Activated naive CD4-positive, alpha-beta T cell treated with anti-CD3 and anti-CD28 coated beads, Interleukin-2, amount 50 U/mL, for 72 hours (primary cell): ENCODE measurements around the gene CCT7. TPM values are rescaled to one million over a fixed set of nuclear protein-coding genes. Genes with fewer than 3 reads are reported as not detected.

Experiments used
- ATAC-seq, 2 donors: fragments of 150-1000 bp; cut with Tn5 transposase; 2 replicates each; pipeline ENCODE4 v1.10.0; 2021; ENCODE audit warnings: mild to moderate bottlenecking in 2 of 2, moderate library complexity in 2 of 2
- DNase-seq, 2 donors: peaks; one replicate each; pipeline ENCODE4 v3.0.0; 2021 to 2022; ENCODE audit warnings: low spot score in 2 of 2
- H3K27ac Mint-ChIP-seq, 2 donors: one replicate each; pipeline ENCODE4 v1.8.0; 2022; ENCODE audit warnings: mild to moderate bottlenecking in 2 of 2, mixed read lengths in 2 of 2
- H3K36me3 Mint-ChIP-seq, 2 donors: one replicate each; pipeline ENCODE4 v1.8.0; 2022; ENCODE audit warnings: mixed read lengths in 2 of 2
- H3K9me3 Mint-ChIP-seq, 2 donors: one replicate each; pipeline ENCODE4 v1.8.0; 2022; ENCODE audit warnings: mixed read lengths in 2 of 2
- total RNA-seq, 2 donors: library from RNA; stranded (reverse); gene quantifications; one replicate each; pipeline ENCODE4 v1.2.3, GENCODE V29; 2022

CCT7 gene
- total RNA-seq, 2 donors from 2014 or later = 417 to 503 TPM

GRCh38 chr2:73293534-73294171 lies 59.5 kb downstream of the CCT7 start, which contains the start of gene EGR4:
TSS of gene EGR4 (minus strand) at chr2:73293548. CDS start at chr2:73293317, 231 bp downstream.
- ATAC-seq = peak; percentile 95 to 98
- Mint-ChIP-seq H3K36me3 (peaks cover 0 to 6% of the 10 kb centered on the region in 2 donors), H3K9me3 (no peaks in the 10 kb centered on the region), H3K27ac (no peak within 1 kb of the TSS)
- DNase-seq = peak; percentile 87 to 89

GRCh38 chr2:73294239-73294638 lies 60.1 kb downstream of the CCT7 start:
- DNase-seq (no peak), ATAC-seq (no peak)
- Mint-ChIP-seq H3K9me3 (no peaks in the 10 kb centered on the region), H3K36me3 (peaks cover 0 to 6% of the 10 kb centered on the region in 2 donors), H3K27ac (no peak overlapping the region)

DNA sequence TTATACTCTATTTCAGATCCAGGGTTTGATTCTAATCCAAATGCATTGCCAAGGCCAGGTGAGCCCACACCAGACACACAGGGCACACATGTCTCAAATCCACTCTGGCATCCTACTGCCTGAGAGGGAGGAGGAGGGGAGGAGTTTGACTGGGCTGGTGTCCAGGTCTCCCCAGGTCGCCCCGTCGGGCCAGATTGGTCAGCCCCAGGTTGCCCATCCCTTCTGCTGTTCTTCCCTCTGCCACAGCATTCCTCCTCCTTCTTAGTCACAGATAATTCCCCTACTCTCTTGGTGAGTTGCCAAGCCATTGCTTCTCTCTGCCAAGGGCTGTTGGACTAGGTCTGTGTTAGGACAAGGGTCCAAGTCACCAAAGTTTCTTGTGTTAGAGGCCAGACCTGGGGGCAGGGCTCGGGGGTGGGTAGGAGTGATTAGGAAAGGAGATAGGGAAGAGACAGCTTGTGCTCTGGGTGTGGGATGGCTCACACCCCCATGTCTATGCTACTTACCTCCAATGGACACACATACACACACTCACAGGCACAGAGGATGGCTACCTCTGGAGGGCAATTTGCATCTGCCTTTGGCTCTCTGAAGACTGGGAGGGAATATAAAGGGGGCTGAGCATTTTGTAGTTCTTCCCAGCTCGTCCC lies 61.8 kb downstream of the CCT7 start:
- H3K27ac Mint-ChIP-seq = no peak overlapping the region
- peaks cover 0 to 6% of the 10 kb centered on the region in 2 donors for H3K36me3 Mint-ChIP-seq
- ATAC-seq = no peak
- no peaks in the 10 kb centered on the region for H3K9me3 Mint-ChIP-seq
- DNase-seq = no peak

- Mint-ChIP-seq H3K9me3 (no peaks in the 10 kb centered on the region), H3K36me3 (no peaks in the 10 kb centered on the region), H3K27ac (no peak overlapping the region)
- ATAC-seq (no peak), DNase-seq (no peak)
These were observed 63.0 kb downstream of the CCT7 start for GRCh38 chr2:73297151-73297559.

GRCh38 chr2:73297586-73297985 lies 63.5 kb downstream of the CCT7 start:
- ATAC-seq = no peak

DNA sequence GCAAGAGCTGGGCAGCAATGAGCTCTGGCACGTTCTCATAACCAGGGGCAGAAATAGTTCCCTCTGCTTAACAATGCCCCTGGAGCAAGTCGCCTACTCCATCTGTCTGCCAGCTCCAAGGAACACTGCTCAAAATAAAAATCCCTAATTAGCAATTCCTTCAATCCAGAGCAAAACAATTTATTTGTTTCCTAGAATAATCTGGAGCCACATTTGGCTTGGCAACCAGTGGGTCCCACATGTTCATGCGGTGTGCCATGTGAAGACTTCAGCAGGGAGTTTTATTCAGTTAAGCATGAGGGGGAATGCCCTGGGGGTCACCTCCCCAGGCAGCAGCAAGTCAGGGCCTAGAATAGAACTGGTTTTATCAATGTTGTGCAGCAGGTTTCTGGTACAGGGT lies 66.8 kb downstream of the CCT7 start:
- H3K36me3 Mint-ChIP-seq = no peaks in the 10 kb centered on the region
- no peaks in the 10 kb centered on the region for H3K9me3 Mint-ChIP-seq
- no peak for DNase-seq
- no peak overlapping the region for H3K27ac Mint-ChIP-seq
- no peak for ATAC-seq

More at GRCh38 chr2:73297586-73297985, 63.5 kb downstream of the CCT7 start:
- no peaks in the 10 kb centered on the region for H3K36me3 Mint-ChIP-seq
- no peaks in the 10 kb centered on the region for H3K9me3 Mint-ChIP-seq
- no peak for DNase-seq
- H3K27ac Mint-ChIP-seq = no peak overlapping the region

DNA sequence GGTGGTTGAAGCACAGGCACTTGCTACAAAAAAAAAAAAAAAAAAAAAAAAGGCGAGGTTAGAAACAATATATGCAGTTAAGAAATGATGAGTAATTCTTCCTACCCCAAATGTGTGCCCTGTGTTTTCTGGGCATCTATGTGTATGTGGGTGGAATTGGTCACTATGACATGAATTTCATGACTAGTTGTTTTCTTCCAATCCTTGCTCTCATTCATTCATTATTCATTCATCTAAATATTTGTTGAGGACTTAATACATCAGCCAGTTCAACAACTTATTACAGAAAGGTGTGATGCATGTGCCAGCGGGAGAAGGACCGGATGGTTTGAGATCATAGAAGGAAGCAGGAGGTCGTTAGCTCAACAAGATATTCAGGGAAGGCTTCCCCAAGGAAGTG lies 67.5 kb downstream of the CCT7 start:
- no peaks in the 10 kb centered on the region for H3K36me3 Mint-ChIP-seq
- no peaks in the 10 kb centered on the region for H3K9me3 Mint-ChIP-seq
- no peak for ATAC-seq
- H3K27ac Mint-ChIP-seq = no peak overlapping the region
- no peak for DNase-seq

Other genes starting within 250 kb of the CCT7 start
- gene SFXN5, start 162.6 kb upstream of the CCT7 start, total RNA-seq = 10 to 100 TPM in 1 of 2 donors, 1 to 10 TPM in 1; 5.2 to 16.0 TPM
- 10 to 100 TPM in 1 of 2 donors, 1 to 10 TPM in 1; 8.3 to 27.9 TPM for gene RAB11FIP5, start 121.4 kb upstream of the CCT7 start, total RNA-seq
- not detected for gene NOTO, start 31.7 kb upstream of the CCT7 start, total RNA-seq
- 10 to 100 TPM; 36.0 to 41.1 TPM for gene SMYD5, start 20.1 kb upstream of the CCT7 start, total RNA-seq
- 10 to 100 TPM; 11.5 to 24.7 TPM for gene PRADC1, start 1.1 kb upstream of the CCT7 start, total RNA-seq
- 10 to 100 TPM; 16.0 to 41.5 TPM for gene FBXO41, start 50.2 kb downstream of the CCT7 start, total RNA-seq
- gene EGR4, start 59.2 kb downstream of the CCT7 start, total RNA-seq = under 1 TPM in 1 of 2 donors, not detected in 1; 0.33 TPM
- gene ALMS1, start 151.5 kb downstream of the CCT7 start, total RNA-seq = 10 to 100 TPM; 21.5 to 25.4 TPM